Activated CD8-positive, alpha-beta T cell treated with anti-CD3 and anti-CD28 coated beads for 36 hours (primary cell): ENCODE measurements around the gene TSGA10IP. TPM values are rescaled to one million over a fixed set of nuclear protein-coding genes. Genes with fewer than 3 reads are reported as not detected.
A peak's percentile ranks its signal among the peaks of the same experiment; 100 is the strongest.

Experiments
- ATAC-seq: fragments of 200-7000 bp; cut with Tn5 transposase; one replicate; pipeline ENCODE4 v1.10.0; 2021; ENCODE audit warnings: mild to moderate bottlenecking, moderate library complexity
- CTCF ChIA-PET: fragments of 350-600 bp; sonication (Branson Sonifier 250); formaldehyde crosslinking; loops from one replicate; lab custom pipeline; 2021; ENCODE audit warnings: antibody characterized with exemption; lab: Charles Lee
- POLR2A ChIA-PET: fragments of 350-600 bp; sonication (Branson Sonifier 250); formaldehyde crosslinking; loops from one replicate; lab custom pipeline; 2021; ENCODE audit warnings: antibody characterized with exemption; lab: Charles Lee
- DNase-seq: peaks from one replicate; pipeline ENCODE4 v3.0.0-alpha.2; 2020
- H3K27ac Mint-ChIP-seq: one replicate; pipeline ENCODE4 v1.8.0; 2021; ENCODE audit warnings: mild to moderate bottlenecking, mixed read lengths
- H3K27me3 Mint-ChIP-seq: one replicate; pipeline ENCODE4 v1.8.0; 2021; ENCODE audit warnings: mixed read lengths
- H3K36me3 Mint-ChIP-seq: one replicate; pipeline ENCODE4 v1.8.0; 2021; ENCODE audit warnings: low read depth, mixed read lengths
- H3K4me1 Mint-ChIP-seq: one replicate; pipeline ENCODE4 v1.8.0; 2021; ENCODE audit warnings: low read depth, mixed read lengths
- H3K4me3 Mint-ChIP-seq: one replicate; pipeline ENCODE4 v1.8.0; 2021; ENCODE audit warnings: mild to moderate bottlenecking, moderate library complexity, mixed read lengths
- H3K9me3 Mint-ChIP-seq: one replicate; pipeline ENCODE4 v1.8.0; 2021; ENCODE audit warnings: mixed read lengths
- CTCF ChIP-seq: fragments of 200-600 bp; IDR thresholded peaks from one replicate; pipeline ENCODE4 v1.8.0; 2022; ENCODE audit warnings: antibody characterized with exemption, mild to moderate bottlenecking
- intact Hi-C: fragments of 100-400 bp; cut with micrococcal nuclease; formaldehyde crosslinking; loops from one replicate; pipeline ENCODE4 v1.10.0; 2022
- total RNA-seq, 2 experiments: library from RNA; stranded (reverse); gene quantifications; one replicate each; pipeline ENCODE4 v1.2.3, GENCODE V29; 2021

Gene TSGA10IP
- total RNA-seq, 2 experiments from 2014 or later: not detected

- DNase-seq (no peak), ATAC-seq (peak; percentile 4)
- POLR2A ChIA-PET: interaction anchor here (0.6 to 7.2 kb wide), 6 partner anchors 21 to 476 kb away, joined by 3 to 54 read pairs (median 4); partner anchors contain the start of genes CCDC85B, FIBP and FOSL1
- Mint-ChIP-seq H3K4me1 (peaks cover 48% of the 10 kb centered on the region), H3K36me3 (peaks cover 32% of the 10 kb centered on the region), H3K4me3 (peak overlapping the region; percentile 82), H3K27ac (peak overlapping the region; percentile 97), H3K9me3 (no peaks in the 10 kb centered on the region), H3K27me3 (no peaks in the 10 kb centered on the region)
- no peak for TF ChIP-seq CTCF
- intact Hi-C loops: loop anchor here (1.0 to 10.0 kb wide), 2 partner anchors 42 to 66 kb away; partner anchors contain the start of genes C11orf68, CCDC85B and DRAP1
- CTCF ChIA-PET: interaction anchor here (1.3 to 3.6 kb wide), 4 partner anchors 70 to 298 kb away, joined by 3 to 17 read pairs (median 12); partner anchors contain the start of genes CCDC85B, FIBP and RELA
Observed at GRCh38 chr11:65960824-65961266, 15.6 kb downstream of the TSGA10IP start.

- peak; percentile 91 for ATAC-seq
- Mint-ChIP-seq H3K27me3 (no peaks in the 10 kb centered on the region), H3K27ac (peak within 1 kb of the TSS; percentile 97), H3K4me3 (peak within 1 kb of the TSS; percentile 82), H3K36me3 (peaks cover 36% of the 10 kb centered on the region), H3K9me3 (no peaks in the 10 kb centered on the region), H3K4me1 (peaks cover 46% of the 10 kb centered on the region)
- ChIA-PET POLR2A (interaction anchor here (0.6 to 7.2 kb wide), 10 partner anchors 14 to 71 kb away, joined by 3 to 54 read pairs (median 4); partner anchors contain the start of genes CCDC85B, FIBP and FOSL1), CTCF (interaction anchor here (2.5 to 3.6 kb wide), 3 partner anchors 70 to 77 kb away, joined by 12 to 17 read pairs (median 13); partner anchors contain the start of genes CCDC85B and FIBP)
- intact Hi-C loops: loop anchor here (1.0 to 10.0 kb wide), 2 partner anchors 42 to 67 kb away; partner anchors contain the start of genes C11orf68, CCDC85B and DRAP1
- TF ChIP-seq CTCF: no peak
- peak; percentile 98 for DNase-seq
Observed at GRCh38 chr11:65961267-65962140, 16.2 kb downstream of the TSGA10IP start, which contains the start of gene SART1. Gene SART1, plus strand, starts transcription at chr11:65961734. Its CDS starts 47 bp downstream, at chr11:65961781.

- DNase-seq: no peak
- H3K36me3 Mint-ChIP-seq: peaks cover 41% of the 10 kb centered on the region
- TF ChIP-seq CTCF: no peak
- ChIA-PET CTCF (interaction anchor here (2.5 to 3.6 kb wide), 3 partner anchors 71 to 77 kb away, joined by 12 to 17 read pairs (median 13); partner anchors contain the start of genes CCDC85B and FIBP), POLR2A (interaction anchor here (0.6 to 7.2 kb wide), 8 partner anchors 14 to 71 kb away, joined by 3 to 54 read pairs (median 4); partner anchors contain the start of genes CCDC85B and FIBP)
- peaks cover 40% of the 10 kb centered on the region for H3K4me1 Mint-ChIP-seq
- no peaks in the 10 kb centered on the region for H3K27me3 Mint-ChIP-seq
- H3K9me3 Mint-ChIP-seq: no peaks in the 10 kb centered on the region
- peak overlapping the region; percentile 82 for H3K4me3 Mint-ChIP-seq
- intact Hi-C loops: loop anchor here (10.0 kb wide), 1 partner anchor 67 kb away; the partner anchor contains the start of gene CCDC85B
- peak overlapping the region; percentile 84 for H3K27ac Mint-ChIP-seq
- ATAC-seq: no peak
Observed at GRCh38 chr11:65962141-65962564, 16.9 kb downstream of the TSGA10IP start.

GRCh38 chr11:65964906-65965305 lies 19.6 kb downstream of the TSGA10IP start:
- peaks cover 28% of the 10 kb centered on the region for H3K4me1 Mint-ChIP-seq
- ChIA-PET POLR2A (interaction anchor here (0.9 to 1.6 kb wide), 2 partner anchors 35 to 73 kb away, joined by 3 to 5 read pairs; no protein-coding TSS in a partner anchor), CTCF (interaction anchor here (0.9 to 2.2 kb wide), 3 partner anchors 21 to 80 kb away, joined by 3 to 8 read pairs (median 5); partner anchors contain the start of gene FIBP)
- ATAC-seq (no peak), DNase-seq (no peak)
- H3K27ac Mint-ChIP-seq: no peak overlapping the region
- no peak overlapping the region for H3K4me3 Mint-ChIP-seq
- intact Hi-C loops: loop anchor here (10.0 kb wide), 1 partner anchor 70 kb away; the partner anchor contains the start of gene CCDC85B
- H3K36me3 Mint-ChIP-seq: peaks cover 53% of the 10 kb centered on the region
- H3K9me3 Mint-ChIP-seq: no peaks in the 10 kb centered on the region
- H3K27me3 Mint-ChIP-seq: no peaks in the 10 kb centered on the region
- TF ChIP-seq CTCF: no peak
